Activated naive CD4-positive, alpha-beta T cell treated with anti-CD3 and anti-CD28 coated beads, Interleukin-2, amount 50 U/mL, for 16 hours (primary cell): ENCODE measurements around the gene TCF7L2.

Source experiments
- DNase-seq: peaks from one replicate; pipeline ENCODE4 v3.0.0-alpha.2; 2020

The TCF7L2 gene

DNA sequence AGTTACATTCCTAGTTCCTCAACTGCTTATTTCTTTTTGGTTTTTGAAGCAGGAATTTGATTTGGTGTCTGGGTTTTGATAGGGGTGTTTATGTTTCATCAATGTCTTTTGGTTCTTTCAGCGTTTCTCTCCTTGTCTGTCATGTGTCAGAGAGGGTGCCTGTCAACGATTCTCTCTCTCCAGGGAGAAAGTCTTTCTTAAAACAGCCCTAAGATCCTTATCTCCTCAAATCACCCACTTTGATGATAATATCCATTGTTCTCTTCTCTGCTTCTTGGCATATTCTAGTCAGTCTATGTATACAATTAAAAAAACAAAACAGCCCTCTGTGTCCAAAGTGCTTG is 77.2 kb downstream of the TCF7L2 start:
- no peak for DNase-seq

DNA sequence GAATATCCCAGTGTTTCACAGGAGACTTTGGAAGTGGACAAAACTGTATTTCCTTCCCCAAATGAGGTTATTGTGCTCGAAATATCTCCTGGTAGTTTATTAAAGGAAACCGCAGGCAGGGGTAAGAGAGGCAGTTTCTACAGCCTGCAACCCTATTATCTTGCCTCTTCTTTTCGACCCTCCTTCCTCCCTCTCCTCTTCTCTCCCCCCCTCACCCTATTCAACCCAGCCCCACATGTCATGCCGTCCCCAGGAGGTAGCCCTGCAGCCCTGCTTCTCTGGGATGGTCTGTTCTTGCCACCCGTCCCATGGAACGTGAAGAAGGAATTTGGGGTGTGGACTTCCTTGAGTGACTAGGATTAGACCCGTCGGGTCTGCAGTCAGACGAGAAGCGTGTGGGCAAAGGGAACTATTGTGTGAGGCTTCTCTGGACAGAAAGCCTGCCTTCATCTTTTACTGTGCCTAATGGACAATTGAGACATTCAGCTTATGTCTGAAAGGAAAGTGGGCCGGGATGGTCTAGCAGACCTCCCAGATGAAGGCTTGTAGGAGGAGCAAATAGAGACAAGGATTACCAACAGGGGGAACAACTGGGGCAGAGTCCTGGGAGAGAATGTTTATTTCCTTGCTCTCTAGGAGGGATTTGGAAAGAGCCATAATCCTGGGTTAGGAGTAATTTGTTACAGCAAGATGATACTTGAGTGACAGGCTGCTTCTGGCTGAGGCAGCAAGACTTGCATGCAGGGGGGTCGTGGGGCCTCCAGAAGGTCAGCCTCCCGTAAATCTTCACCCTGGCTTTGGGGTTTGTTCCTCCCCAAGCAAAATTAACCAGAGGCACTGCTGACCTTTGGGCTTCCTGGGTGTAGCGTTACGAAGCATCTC is 77.8 kb downstream of the TCF7L2 start:
- DNase-seq: no peak

DNA sequence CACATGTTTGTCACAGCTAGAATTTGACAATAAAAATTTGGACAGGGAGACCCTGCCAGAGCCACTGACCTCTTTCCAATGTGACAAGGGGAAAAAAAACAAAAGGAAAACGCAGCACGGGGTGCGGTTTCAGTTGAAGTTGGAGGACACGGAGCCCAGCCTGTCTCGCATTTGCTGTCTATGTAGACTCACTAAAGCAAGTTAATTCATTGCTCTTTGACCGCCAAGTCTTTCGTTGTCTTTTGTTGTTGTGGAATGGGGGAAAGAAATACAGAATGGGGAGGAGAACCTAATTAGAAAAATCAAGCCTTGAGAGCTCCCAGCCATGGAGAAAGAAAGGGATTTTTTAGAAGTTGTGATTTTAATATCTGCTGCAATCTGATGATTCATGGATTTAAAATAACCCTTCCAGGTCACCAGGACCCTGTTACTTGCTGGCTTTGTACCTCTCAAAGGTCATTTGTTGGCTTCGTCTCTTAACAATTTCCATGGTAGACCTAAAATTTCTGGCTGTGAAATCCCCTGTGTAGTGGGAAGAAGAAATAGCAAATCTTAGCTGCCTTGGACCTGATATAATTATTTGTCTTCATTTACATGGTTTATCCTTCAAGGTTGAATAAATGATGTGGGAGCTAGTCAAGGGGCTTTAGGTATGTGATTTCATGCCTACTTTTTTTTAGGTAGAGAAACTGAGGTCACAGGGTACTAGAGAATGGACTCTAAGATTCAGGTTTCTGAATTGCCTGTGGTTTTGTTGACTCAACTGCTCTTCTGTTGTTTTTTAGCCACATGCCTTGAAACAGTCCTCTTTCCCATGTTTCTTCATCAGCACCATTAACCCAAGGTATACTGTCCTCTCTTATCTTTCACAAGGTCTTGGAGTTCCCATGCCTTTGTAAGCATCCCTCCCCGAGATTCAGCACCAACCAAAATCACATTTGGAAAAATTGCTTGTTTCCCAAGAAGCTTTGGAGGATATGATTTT is 78.7 kb downstream of the TCF7L2 start:
- no peak for DNase-seq

DNA sequence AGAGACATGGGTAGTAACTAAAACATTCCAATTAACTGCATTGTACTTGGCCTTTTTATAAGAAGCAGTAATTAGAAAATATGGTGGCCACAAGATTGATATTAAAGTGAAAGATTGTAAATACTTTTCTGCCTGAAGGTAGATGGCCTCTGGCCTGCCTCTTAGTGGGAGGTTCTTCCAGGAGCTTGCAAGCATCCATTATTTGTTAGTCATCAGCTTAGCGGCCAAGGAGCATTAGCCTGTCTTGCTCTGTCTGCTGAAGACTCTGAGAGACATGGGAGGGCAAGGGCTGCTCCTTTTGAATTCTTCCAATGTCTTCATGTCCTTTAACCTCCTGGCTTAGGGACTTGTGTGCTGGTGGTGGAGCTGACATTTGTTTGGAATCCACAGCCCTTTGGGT is 80.4 kb downstream of the TCF7L2 start:
- no peak for DNase-seq

DNA sequence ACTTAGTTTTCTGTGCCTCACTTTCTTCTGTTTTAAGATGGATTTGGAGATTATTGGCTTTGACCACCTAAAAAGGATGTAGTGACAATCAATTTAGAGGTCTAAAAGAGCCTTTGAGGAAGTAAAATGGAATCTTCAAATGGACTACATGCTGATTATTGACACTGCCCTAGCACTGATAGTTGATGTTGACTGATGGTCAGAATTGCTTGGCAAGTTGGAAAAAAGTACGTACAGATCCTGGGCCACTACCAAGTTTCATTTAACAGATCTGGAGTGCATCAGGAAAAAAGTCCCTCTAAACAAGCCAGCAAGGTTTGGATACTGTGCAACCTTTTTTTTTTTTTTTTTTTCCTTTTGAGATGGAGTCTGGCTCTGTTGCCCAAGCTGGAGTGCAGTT is 81.1 kb downstream of the TCF7L2 start:
- DNase-seq: no peak

DNA sequence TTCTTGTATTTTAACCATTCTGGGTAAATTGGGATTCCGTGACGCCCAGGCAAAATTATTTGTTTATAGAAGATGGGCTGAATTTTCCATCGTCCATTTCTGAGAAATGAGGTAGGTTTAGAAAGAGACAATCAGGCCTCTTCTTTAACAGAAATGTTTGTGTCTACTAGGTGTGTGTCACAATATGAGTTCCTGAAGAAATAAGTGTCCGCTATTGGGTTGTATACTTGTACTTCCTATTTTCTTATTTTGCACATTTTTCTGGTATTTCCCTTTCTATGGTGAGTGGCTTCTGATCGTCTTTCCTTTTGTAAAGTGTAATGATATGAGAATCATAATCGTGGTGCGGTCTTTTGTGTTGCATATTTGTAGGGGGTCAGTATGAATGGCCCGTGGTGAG is 83.9 kb downstream of the TCF7L2 start:
- no peak for DNase-seq

DNA sequence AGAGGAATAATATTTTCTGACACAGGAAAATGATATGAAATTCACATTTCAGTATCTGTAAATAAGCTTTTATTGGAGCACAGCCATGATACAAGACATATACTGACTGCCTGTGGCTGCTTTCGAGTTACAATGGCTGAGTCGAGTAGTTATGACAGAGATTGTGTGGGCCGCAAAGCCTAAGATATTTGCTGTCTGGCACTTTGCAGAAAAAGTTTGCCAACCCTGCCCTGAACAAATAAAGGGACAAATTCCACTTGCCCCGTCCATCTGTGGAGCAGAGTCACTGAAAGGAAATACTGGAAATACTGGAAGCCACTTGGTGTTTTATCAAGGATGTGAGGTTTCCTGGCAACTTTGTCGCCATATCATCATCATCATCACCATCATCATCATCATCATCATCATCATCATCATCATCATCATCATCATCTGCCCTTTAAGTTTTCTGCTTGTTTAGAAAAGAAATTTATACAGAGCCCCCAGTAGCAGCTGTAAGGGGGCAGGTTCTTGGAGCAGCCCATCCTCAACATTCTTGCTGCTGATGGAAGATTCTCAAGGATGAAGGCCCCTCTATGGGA is 85.8 kb downstream of the TCF7L2 start:
- DNase-seq: no peak

DNA sequence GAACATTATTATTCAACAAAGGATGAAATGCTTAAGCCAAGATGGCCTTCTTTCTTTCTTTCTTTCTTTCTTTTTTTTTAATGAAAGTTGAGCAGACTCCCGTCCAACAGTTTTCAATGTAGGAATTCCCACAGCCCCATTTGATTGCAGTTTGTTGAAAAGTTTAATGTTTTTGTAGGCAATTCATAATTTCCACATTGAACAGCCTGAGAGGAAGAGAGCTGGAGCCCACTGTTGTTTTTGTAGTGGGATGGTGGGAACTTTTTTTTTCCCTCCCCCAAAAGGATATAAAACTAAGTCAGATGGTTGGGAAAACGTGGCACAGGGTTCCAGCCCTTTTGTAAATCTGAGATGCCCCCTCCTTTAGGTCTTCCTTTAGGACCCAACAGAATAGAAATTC is 86.6 kb downstream of the TCF7L2 start:
- DNase-seq: no peak

DNA sequence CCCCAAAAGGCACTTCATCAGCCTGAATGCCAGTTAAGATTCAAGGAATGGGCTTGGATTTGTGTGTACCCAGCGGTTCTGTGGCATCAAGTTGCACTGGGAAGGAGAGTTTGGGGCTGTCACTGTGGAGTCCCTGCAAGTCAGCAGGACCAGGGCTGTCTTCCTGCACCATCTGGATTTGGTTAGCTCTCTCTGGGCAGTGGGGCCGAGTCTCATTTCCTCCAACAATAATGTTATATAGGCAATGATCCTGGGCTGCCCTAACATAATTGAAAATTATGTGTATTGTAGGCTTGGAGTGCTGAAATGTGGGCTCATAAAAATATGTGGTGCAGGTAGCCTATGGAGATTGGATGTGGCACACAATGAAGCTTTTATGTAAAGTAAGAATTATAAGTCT is 87.2 kb downstream of the TCF7L2 start:
- no peak for DNase-seq

DNA sequence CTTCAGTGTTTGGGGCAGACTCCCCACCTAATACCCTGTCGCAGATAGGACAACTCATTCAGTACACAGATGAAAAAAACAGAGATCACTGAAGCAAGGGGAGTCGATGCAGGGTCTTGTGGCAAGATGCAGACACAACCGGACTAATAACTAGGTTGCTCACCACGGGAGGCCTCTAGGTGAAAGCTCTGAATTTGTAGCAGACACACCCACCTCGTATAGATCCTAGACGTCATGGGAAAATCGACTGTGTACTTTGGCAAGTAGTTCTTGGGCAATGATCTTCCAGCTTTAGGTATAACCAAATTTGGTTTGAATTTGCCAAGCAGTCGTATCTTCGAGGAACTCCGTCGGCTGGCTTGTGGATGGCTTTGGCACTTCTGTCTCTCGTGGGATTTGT is 88.1 kb downstream of the TCF7L2 start:
- no peak for DNase-seq

DNA sequence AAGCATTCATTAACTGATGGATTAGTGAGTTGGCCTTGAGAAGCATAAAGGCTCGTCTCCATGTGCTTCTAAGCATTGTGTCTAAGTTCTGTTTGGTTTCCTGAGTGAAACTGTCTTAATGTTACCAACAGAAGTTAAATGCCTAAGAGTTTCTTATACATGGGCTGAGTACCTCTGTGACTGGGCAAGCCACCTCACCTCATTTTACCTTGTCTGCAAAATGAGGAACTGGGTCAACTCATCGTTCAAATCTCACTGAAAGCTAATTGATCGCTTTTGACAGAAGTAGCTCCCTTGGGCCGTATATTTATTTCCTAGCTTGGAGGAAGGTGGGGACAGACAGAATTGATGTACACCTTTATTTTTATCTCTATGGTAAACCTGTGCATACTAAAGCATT is 88.9 kb downstream of the TCF7L2 start:
- DNase-seq: no peak

DNA sequence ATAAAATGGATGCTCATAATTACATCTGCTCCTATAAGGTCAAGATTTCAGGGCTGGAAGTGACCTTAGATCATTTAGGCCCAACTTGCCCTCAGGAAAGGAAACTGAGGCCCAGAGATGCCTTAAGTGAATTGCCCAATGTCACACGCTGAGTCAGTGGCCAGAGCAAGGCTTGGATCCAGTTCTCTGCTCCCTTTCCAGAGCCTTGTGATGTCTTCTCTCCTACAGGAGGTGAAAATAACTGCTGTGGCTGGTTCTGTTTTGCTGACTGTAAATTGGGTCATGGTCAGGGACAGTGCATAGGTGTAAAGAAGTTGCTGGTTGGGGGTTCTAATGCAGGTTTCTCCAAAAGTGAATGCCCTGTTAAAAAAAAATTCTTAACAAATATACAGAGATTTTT is 91.3 kb downstream of the TCF7L2 start:
- DNase-seq: no peak

DNA sequence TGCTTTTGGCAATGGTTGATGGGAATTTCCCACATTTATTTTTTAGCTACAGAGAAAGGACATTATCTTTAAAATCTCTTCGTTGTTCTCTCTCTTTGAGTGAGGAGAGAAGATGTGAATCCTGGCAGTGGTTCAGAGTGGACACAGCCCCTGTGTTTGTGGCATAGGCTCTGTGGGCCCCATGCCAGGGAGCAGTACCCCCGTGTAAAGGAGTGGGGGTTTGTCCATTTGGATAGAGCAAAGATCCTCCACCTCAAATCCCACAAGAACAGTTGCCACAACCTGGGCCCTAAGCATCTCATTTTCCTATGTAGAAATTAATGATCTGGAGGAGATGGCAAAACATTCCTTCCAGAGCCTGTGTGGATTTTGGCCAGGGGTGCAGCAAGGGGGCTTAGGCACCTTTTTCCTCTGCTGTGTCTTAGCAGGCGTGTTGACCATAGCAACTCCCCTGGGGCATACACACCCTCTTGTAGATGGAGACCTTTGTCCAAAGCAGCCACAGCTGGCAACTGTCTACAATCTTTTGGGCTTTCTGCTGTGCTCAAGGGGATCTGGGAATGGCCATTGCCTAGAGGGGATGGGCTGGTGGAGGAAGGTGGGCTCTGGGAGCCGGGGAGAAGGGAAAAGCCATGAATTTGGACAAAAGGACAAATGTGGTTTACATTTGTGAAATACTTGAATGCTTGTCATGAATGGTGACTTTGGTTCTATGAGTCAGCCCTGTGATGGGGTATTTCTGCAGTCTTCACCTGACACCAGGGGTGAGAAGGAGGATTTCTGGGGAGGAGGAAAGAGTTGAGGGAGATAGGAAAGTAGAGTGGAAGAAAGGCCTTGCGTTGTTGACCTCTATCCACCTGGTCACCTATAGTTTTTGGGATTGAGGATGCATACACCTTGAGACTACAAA is 92.0 kb downstream of the TCF7L2 start:
- DNase-seq: no peak

DNA sequence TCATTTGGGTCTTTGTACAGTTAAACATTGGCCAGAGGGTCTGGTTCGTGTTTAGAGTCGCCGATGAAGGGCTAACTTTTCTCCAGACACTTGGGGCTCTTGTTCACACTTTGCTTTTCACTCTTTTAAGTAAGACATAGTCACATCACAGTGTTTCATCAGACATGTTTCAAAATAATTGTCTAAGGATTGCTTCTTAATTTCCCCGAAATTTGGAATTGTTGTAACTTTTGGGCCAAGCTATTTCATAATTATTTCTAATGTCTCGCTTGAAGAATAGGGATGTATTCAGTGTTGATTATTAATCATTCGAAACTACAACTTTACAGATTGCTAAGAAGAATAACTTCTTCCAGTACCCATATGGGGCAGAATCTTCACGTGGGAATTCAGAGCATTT is 92.8 kb downstream of the TCF7L2 start:
- DNase-seq: no peak

DNA sequence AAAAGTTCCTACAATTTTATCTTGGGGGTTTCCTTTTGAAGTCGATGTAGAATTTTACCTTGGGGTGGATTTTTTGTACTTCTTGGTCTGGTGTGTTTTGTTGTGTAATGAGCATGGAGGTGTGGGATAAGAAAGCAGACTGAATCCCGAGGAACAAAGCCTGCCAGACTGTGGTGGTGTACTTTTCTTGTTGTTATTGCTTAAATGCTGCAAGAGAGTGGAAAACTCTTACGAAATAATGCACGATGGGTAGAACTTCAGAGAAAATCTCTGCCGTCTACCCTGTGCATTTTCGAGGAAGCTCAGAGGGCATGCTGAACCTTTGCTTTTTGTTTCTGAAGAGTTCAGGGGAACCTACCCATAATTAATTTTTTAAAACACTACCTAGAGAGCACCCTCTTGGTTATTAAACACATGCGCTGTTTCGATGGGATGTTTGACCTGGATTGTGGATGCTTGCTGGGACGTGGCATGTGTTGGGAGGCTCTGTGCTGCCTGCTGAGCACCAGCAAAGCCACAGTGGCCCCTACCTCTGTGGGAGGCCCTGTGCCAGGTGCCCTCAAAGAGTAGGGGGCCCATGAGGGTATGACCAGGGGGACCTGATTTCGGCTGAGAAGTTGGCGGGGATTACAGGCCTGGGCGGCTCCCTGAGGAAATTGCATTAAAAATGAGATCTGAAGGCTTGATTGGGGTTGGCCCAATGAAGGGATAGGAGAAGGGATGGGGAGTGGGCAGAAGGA is 94.1 kb downstream of the TCF7L2 start:
- no peak for DNase-seq

DNA sequence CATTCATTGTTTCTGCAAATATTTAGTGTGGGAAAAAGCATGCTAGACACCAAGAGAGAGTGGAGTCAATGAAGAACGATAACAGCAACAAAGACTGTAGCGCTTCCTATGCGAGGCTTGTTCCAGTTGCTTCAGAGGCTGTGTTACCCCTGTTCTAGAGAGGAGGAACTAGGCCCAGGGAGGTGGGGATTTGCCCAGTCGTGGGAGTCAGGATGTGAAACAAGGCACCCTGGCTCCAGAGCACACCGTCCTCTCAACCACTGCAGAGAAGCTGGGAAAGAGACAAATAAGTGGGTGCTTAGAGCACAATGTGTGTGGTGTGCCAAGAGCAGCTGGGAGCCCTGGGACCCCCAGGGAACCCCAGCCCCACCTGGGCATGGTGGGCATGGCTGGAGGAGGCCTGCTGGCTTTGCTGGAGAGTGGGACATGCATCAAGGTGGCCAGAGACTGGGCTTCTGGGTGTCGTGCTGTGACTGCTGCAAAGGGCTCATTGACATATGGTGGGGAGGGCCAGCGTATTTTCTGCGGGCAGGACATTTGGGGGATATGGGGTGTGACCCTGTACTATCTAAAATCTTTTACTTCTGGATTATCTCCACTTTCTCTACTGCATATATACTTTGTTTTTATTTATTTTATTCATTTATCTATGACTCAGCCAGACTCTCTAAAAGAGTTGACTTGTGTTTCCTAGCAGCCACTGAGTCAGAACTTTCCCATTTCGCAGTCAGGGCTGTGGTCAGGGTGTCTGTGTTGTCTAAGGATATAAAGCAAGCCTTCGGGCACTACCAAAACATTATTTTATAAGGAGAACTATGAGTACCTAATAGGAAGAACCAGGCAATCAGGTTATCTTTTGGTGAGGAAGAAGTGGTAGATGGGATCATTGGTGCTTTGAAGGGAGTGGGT is 95.4 kb downstream of the TCF7L2 start:
- DNase-seq: no peak

DNA sequence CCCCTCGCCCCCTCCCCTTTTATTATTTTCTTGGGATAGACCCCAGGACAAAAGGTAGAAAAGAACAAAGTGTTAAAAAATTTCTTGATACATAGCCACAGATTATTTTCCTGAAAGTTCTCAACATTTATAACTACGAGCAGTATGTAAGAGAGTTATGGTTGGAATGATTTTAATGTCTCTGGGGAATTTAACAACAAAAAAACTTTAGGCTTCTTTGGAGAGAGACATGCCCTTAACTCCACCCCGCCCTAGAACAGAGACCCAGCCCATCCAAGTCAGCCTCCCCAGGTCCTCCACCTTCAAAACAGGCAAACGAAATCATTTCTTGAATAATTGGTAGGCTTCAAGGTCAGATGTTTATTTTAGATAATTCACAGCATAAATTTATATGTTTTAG is 97.1 kb downstream of the TCF7L2 start:
- no peak for DNase-seq

DNA sequence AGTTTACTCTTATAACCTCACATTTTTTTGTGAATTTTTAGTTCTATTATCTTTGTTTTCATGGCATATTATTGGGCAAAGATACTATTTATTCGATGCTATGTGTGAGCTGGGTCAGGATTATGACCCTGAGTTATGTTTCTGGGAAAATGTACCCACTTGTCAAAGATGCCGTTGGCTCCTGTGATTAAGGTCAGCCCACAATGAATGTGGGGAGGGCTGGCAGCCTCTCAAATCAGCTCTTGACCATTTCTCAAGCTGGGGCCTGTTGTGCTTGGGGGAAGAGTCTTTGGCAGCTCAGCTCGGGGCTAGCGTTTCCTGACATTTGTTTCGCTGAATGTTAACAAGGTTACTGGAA is 97.5 kb downstream of the TCF7L2 start:
- DNase-seq: no peak

DNA sequence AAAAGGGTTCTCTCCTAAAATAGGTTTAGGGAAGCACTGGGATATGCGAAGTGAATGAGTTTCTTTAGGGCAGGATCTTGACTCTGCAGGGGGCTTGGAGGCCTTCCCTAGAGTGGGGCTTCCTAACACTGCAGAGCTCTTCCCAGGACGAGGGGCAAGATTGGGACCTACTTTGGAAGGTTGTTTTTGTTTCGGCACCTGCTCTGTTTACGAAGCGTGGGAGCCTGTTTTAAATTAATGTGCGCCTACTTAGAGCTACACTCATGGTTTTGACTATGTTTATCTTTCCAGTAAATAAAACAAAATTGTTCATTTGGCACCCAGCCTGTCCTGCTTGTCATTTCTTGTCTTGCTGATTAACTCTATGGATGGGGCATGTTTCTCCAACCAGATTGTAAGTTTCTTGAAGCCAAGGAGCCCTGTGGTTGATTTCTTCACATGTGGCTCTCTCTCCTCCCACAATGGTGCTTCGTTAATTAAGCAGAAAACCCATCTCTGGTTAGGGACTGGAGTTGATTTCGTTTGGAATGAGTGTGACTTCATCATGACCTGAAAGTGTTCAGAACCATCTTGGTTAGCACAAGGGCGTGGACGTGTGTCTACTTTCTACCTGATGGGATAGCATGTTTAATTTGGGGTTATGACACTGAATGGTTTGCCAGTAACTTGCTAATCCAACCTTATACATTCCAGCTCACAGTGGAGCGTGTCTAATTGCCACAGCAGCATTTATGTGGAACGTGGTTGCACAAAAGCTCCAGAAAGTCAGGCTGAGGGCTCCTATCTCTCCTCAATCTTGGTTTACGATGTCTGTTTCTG is 98.1 kb downstream of the TCF7L2 start:
- DNase-seq: no peak

DNA sequence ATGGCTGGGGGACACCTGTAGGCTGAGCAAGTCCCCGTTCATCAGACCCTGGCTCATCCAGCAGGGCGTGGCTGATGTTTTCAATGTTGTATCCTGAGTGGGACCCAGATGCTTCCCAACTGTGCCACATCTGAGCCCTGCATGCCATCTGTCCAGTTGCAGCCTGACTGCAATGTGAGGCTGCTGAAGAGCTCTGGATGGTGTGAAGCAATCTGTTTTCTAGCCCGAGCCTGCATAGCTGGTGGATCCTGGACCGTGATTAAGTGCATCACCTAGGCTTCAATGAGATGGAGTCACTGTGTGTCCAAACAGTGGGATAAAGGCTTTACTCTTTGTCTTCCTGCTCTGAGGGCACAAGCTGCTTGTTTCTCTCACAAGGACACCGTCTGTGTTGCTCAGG is 99.8 kb downstream of the TCF7L2 start:
- DNase-seq: no peak
